HEK293 (cell line): Measurements from ENCODE around the gene LRFN3.

Experiments used
- GLIS2 ChIP-seq: fragments of 450-650 bp; formaldehyde crosslinking; IDR thresholded peaks from 2 replicates; pipeline ENCODE4 v1.5.1; 2016; ENCODE audit warnings: missing biosample characterization, missing genetic modification characterization
- HOXA7 ChIP-seq: sonication (generic); formaldehyde crosslinking; IDR thresholded peaks from 2 replicates; pipeline ENCODE4 v1.8.1; 2022; ENCODE audit warnings: missing genetic modification reagents, borderline replicate concordance
- MZF1 ChIP-seq: fragments of 450-650 bp; formaldehyde crosslinking; IDR thresholded peaks from 2 replicates; pipeline ENCODE4 v1.5.1; 2017; ENCODE audit warnings: missing biosample characterization, missing genetic modification characterization, borderline replicate concordance
- TCF7L2 ChIP-seq: IDR thresholded peaks from 2 replicates; pipeline ENCODE4 v1.6.1; 2011; ENCODE audit warnings: low read depth, mild to moderate bottlenecking, inconsistent platforms, low read length, moderate library complexity, borderline replicate concordance
- YY1 ChIP-seq: fragments of 450-650 bp; formaldehyde crosslinking; IDR thresholded peaks from 2 replicates; pipeline ENCODE4 v1.5.1; 2018; ENCODE audit warnings: missing biosample characterization, missing genetic modification characterization
- ZBTB21 ChIP-seq: fragments of 450-650 bp; formaldehyde crosslinking; IDR thresholded peaks from 2 replicates; pipeline ENCODE4 v1.5.1; 2017; ENCODE audit warnings: missing biosample characterization, missing genetic modification characterization
- ZNF121 ChIP-seq: fragments of 450-650 bp; formaldehyde crosslinking; IDR thresholded peaks from 2 replicates; pipeline ENCODE4 v1.5.1; 2016; ENCODE audit warnings: missing biosample characterization, missing genetic modification characterization
- ZNF133 ChIP-seq: fragments of 450-650 bp; formaldehyde crosslinking; IDR thresholded peaks from 2 replicates; pipeline ENCODE4 v1.5.1; 2016; ENCODE audit warnings: missing biosample characterization, missing genetic modification characterization
- ZNF24 ChIP-seq: fragments of 450-650 bp; formaldehyde crosslinking; IDR thresholded peaks from 2 replicates; pipeline ENCODE4 v1.5.1; 2016; ENCODE audit warnings: missing biosample characterization, missing genetic modification characterization
- TF ChIP-seq, protein P1 (sequence below): fragments of 450-650 bp; formaldehyde crosslinking; IDR thresholded peaks from 2 replicates; pipeline ENCODE4 v1.5.1; 2016; ENCODE audit warnings: missing biosample characterization, missing genetic modification characterization
- TF ChIP-seq, protein P2 (sequence below): fragments of 450-650 bp; formaldehyde crosslinking; IDR thresholded peaks from 2 replicates; pipeline ENCODE4 v1.5.1; 2017; ENCODE audit warnings: missing biosample characterization, missing genetic modification characterization
- TF ChIP-seq, protein P3 (sequence below): fragments of 450-650 bp; formaldehyde crosslinking; IDR thresholded peaks from 2 replicates; pipeline ENCODE4 v1.5.1; 2016; ENCODE audit warnings: missing biosample characterization, missing genetic modification characterization

DNA sequence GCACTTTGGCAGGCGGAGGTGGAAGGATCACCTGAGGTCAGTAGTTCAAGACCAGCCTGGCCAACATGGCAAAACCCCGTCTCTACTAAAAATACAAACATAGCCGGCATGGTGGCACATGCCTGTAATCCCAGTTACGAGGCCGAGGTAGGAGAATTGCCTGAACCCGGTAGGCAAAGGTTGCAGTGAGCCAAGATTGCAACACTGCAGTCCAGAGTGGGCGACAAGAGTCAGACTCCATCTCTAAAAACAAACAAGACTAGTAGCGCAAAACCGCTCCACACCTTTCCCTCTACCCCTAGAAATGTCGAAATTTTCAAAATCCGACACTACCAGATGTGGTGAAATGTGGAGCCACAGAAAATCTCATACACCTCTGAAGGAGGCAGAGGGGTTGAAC, 16.9 kb upstream of the LRFN3 start:
- TF ChIP-seq YY1 (tag by site-specific recombination) (no peak), MZF1 (tag by site-specific recombination) (no peak), ZNF24 (tag by site-specific recombination) (no peak), GLIS2 (no peak), ZNF121 (tag by site-specific recombination) (no peak), ZNF133 (tag by site-specific recombination) (no peak), HOXA7 (CRISPR knock-in tag) (no peak), ZBTB21 (no peak), TCF7L2 (no peak)
- TF ChIP-seq, protein P1, sequence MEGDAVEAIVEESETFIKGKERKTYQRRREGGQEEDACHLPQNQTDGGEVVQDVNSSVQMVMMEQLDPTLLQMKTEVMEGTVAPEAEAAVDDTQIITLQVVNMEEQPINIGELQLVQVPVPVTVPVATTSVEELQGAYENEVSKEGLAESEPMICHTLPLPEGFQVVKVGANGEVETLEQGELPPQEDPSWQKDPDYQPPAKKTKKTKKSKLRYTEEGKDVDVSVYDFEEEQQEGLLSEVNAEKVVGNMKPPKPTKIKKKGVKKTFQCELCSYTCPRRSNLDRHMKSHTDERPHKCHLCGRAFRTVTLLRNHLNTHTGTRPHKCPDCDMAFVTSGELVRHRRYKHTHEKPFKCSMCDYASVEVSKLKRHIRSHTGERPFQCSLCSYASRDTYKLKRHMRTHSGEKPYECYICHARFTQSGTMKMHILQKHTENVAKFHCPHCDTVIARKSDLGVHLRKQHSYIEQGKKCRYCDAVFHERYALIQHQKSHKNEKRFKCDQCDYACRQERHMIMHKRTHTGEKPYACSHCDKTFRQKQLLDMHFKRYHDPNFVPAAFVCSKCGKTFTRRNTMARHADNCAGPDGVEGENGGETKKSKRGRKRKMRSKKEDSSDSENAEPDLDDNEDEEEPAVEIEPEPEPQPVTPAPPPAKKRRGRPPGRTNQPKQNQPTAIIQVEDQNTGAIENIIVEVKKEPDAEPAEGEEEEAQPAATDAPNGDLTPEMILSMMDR (tag by site-specific recombination) = no peak
- TF ChIP-seq, protein P2, sequence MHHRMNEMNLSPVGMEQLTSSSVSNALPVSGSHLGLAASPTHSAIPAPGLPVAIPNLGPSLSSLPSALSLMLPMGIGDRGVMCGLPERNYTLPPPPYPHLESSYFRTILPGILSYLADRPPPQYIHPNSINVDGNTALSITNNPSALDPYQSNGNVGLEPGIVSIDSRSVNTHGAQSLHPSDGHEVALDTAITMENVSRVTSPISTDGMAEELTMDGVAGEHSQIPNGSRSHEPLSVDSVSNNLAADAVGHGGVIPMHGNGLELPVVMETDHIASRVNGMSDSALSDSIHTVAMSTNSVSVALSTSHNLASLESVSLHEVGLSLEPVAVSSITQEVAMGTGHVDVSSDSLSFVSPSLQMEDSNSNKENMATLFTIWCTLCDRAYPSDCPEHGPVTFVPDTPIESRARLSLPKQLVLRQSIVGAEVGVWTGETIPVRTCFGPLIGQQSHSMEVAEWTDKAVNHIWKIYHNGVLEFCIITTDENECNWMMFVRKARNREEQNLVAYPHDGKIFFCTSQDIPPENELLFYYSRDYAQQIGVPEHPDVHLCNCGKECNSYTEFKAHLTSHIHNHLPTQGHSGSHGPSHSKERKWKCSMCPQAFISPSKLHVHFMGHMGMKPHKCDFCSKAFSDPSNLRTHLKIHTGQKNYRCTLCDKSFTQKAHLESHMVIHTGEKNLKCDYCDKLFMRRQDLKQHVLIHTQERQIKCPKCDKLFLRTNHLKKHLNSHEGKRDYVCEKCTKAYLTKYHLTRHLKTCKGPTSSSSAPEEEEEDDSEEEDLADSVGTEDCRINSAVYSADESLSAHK = no peak
- TF ChIP-seq, protein P3, sequence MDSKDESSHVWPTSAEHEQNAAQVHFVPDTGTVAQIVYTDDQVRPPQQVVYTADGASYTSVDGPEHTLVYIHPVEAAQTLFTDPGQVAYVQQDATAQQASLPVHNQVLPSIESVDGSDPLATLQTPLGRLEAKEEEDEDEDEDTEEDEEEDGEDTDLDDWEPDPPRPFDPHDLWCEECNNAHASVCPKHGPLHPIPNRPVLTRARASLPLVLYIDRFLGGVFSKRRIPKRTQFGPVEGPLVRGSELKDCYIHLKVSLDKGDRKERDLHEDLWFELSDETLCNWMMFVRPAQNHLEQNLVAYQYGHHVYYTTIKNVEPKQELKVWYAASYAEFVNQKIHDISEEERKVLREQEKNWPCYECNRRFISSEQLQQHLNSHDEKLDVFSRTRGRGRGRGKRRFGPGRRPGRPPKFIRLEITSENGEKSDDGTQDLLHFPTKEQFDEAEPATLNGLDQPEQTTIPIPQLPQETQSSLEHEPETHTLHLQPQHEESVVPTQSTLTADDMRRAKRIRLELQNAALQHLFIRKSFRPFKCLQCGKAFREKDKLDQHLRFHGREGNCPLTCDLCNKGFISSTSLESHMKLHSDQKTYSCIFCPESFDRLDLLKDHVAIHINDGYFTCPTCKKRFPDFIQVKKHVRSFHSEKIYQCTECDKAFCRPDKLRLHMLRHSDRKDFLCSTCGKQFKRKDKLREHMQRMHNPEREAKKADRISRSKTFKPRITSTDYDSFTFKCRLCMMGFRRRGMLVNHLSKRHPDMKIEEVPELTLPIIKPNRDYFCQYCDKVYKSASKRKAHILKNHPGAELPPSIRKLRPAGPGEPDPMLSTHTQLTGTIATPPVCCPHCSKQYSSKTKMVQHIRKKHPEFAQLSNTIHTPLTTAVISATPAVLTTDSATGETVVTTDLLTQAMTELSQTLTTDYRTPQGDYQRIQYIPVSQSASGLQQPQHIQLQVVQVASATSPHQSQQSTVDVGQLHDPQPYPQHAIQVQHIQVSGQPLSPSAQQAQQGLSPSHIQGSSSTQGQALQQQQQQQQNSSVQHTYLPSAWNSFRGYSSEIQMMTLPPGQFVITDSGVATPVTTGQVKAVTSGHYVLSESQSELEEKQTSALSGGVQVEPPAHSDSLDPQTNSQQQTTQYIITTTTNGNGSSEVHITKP (tag by site-specific recombination) = no peak
